Measurements from ENCODE around the gene CLEC20A. TPM values are rescaled to one million over a fixed set of nuclear protein-coding genes. Genes with fewer than 3 reads are reported as not detected.

CLEC20A gene
- polyA plus RNA-seq, 3 donors = not detected

DNA sequence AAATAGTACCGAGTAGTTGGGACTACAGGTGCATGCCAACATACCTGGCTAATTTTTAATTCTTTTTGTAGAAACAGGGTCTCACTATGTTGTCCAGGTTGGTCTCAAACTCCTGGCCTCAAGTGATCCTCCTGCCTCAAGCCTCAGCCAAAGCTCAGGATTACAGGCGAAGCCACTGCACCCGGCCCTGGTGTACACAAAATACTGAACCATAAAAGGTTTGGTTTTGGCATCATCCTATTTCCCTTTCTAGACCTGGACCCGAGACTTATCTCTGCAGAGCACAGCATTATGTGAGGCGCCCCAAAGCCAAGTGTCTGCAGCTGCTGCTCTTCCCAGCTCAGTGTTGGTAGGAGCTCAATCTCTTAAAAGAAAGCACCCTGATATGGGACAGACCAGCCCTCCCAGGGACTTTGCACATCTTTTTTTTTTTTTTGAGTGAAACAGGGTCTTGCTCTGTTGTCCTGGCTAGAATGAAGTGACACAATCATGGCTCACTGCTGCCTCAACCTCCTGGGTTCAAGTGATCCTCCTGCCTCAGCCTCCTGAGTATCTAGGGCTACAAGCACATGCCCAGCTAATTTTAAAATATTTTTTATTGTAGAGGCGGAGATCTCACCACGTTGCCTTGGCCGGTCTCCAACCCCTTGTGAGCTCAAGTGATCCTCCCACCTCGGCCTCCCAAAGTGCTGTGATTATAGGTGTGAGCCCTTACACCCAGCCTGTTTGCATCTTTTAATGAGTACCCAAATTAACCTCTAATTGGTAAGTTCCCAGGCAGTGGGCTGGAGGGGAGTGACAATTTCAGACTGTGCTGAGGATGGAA is 36.6 kb upstream of the CLEC20A start:
- H3K27ac ChIP-seq (ENCODE audit: low read depth in 1 of 2, low read length in 2 of 2) = no peak overlapping the region
- intact Hi-C loops (cut with micrococcal nuclease) = loop anchor here in 1 of 2 donors (5.0 to 10.0 kb wide), 2 partner anchors 469 to 841 kb away; no protein-coding TSS in a partner anchor
- Mint-ChIP-seq H3K4me3 (no peak overlapping the region), H3K9me3 (peaks cover 0 to 2% (median 0%) of the 10 kb centered on the region in 7 donors), H3K36me3 (no peaks in the 10 kb centered on the region), H3K27ac (no peak overlapping the region), H3K27me3 (ENCODE audit: low read depth in 3 of 3) (peaks cover 0 to 3% (median 0%) of the 10 kb centered on the region in 3 donors), H3K4me1 (peaks cover 8% of the 10 kb centered on the region)
- 100% methylated on average over 4 of the region's 9 CpGs for WGBS (ENCODE audit: insufficient coverage)
- no peak overlapping the region for H2AFZ ChIP-seq (ENCODE audit: insufficient read depth, low read depth, low read length, poor library complexity, severe bottlenecking)
- no peak overlapping the region for H3K4me2 ChIP-seq (replicated peaks; ENCODE audit: extremely low read depth, low read length, poor library complexity, severe bottlenecking)
- no peaks in the 10 kb centered on the region for H3K27me3 ChIP-seq (ENCODE audit: control insufficient read depth in 2 of 2, insufficient read depth in 2 of 2, low read length in 2 of 2)
- H3K9ac ChIP-seq (ENCODE audit: insufficient read depth, low read length, poor library complexity, severe bottlenecking) = no peak overlapping the region
- H3K4me3 ChIP-seq (replicated peaks in 1 of 3; ENCODE audit: low read depth in 2 of 3, low read length in 3 of 3) = no peak overlapping the region
- H3K9me3 ChIP-seq (replicated peaks in 1 of 2; ENCODE audit: control insufficient read depth in 1 of 2, insufficient read depth in 1 of 2, low read length in 2 of 2) = no peaks in the 10 kb centered on the region
- H4K20me1 ChIP-seq (ENCODE audit: insufficient read depth, low read length) = no peaks in the 10 kb centered on the region
- H3K36me3 ChIP-seq (replicated peaks in 1 of 2; ENCODE audit: control insufficient read depth in 1 of 2, insufficient read depth in 2 of 2, low read length in 2 of 2) = no peaks in the 10 kb centered on the region
- H3K4me1 ChIP-seq (ENCODE audit: control insufficient read depth in 1 of 2, insufficient read depth in 2 of 2, low read length in 2 of 2) = peaks cover 0 to 3% of the 10 kb centered on the region in 2 donors
- no peaks in the 10 kb centered on the region for H3K79me2 ChIP-seq (ENCODE audit: insufficient read depth, low read length)
- DNase-seq = no peak
- TF ChIP-seq, protein P1, sequence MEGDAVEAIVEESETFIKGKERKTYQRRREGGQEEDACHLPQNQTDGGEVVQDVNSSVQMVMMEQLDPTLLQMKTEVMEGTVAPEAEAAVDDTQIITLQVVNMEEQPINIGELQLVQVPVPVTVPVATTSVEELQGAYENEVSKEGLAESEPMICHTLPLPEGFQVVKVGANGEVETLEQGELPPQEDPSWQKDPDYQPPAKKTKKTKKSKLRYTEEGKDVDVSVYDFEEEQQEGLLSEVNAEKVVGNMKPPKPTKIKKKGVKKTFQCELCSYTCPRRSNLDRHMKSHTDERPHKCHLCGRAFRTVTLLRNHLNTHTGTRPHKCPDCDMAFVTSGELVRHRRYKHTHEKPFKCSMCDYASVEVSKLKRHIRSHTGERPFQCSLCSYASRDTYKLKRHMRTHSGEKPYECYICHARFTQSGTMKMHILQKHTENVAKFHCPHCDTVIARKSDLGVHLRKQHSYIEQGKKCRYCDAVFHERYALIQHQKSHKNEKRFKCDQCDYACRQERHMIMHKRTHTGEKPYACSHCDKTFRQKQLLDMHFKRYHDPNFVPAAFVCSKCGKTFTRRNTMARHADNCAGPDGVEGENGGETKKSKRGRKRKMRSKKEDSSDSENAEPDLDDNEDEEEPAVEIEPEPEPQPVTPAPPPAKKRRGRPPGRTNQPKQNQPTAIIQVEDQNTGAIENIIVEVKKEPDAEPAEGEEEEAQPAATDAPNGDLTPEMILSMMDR (IDR thresholded peaks at IDR 0.05) = no peak

DNA sequence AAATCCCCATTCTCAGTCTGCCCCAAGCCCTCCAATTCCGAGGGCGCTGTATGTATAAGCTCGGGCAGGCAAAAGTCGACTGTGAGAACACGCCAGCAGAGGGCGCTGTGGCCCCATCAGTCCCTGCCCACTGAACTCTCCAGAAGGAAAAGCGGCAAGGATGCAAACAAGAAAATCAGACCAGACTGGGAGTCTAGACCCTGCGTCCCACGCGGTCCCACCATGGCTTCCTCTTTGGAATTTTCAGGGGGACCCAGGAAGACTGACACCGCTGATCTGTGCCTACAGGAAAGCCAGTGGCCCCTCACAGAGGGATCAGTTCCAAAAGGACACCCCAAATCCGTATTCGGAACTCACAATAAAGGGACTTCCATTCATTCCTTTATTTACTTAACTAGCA is 35.6 kb upstream of the CLEC20A start:
- no peaks in the 10 kb centered on the region for H3K9me3 ChIP-seq (replicated peaks in 1 of 2; ENCODE audit: control insufficient read depth in 1 of 2, insufficient read depth in 1 of 2, low read length in 2 of 2)
- H3K4me1 Mint-ChIP-seq = peaks cover 8% of the 10 kb centered on the region
- DNase-seq = peak; percentile 61 to 78 (median 74)
- no peak overlapping the region for H3K27ac Mint-ChIP-seq
- no peaks in the 10 kb centered on the region for H3K79me2 ChIP-seq (ENCODE audit: insufficient read depth, low read length)
- intact Hi-C loops (cut with micrococcal nuclease) = loop anchor here in 1 of 2 donors (5.0 to 10.0 kb wide), 2 partner anchors 470 to 842 kb away; no protein-coding TSS in a partner anchor
- no peak overlapping the region for H3K27ac ChIP-seq (ENCODE audit: low read depth in 1 of 2, low read length in 2 of 2)
- H3K9me3 Mint-ChIP-seq = peaks cover 0 to 2% (median 0%) of the 10 kb centered on the region in 7 donors
- no peaks in the 10 kb centered on the region for H3K36me3 ChIP-seq (replicated peaks in 1 of 2; ENCODE audit: control insufficient read depth in 1 of 2, insufficient read depth in 2 of 2, low read length in 2 of 2)
- H2AFZ ChIP-seq (ENCODE audit: insufficient read depth, low read depth, low read length, poor library complexity, severe bottlenecking) = peak overlapping the region; percentile 61
- H3K4me2 ChIP-seq (replicated peaks; ENCODE audit: extremely low read depth, low read length, poor library complexity, severe bottlenecking) = peak overlapping the region; percentile 6
- peaks cover 0 to 3% (median 0%) of the 10 kb centered on the region in 3 donors for H3K27me3 Mint-ChIP-seq (ENCODE audit: low read depth in 3 of 3)
- peaks cover 0 to 3% of the 10 kb centered on the region in 2 donors for H3K4me1 ChIP-seq (ENCODE audit: control insufficient read depth in 1 of 2, insufficient read depth in 2 of 2, low read length in 2 of 2)
- H3K4me3 Mint-ChIP-seq = peak overlapping the region in 1 of 2 donors; percentile 31
- H3K4me3 ChIP-seq (replicated peaks in 1 of 3; ENCODE audit: low read depth in 2 of 3, low read length in 3 of 3) = no peak overlapping the region
- no peaks in the 10 kb centered on the region for H3K27me3 ChIP-seq (ENCODE audit: control insufficient read depth in 2 of 2, insufficient read depth in 2 of 2, low read length in 2 of 2)
- TF ChIP-seq, protein P1 (IDR thresholded peaks at IDR 0.05) = peak; percentile 93
- H3K36me3 Mint-ChIP-seq = no peaks in the 10 kb centered on the region
- H3K9ac ChIP-seq (ENCODE audit: insufficient read depth, low read length, poor library complexity, severe bottlenecking) = peak overlapping the region; percentile 0
- WGBS (ENCODE audit: insufficient coverage) = 3% methylated on average over 11 of the region's 13 CpGs
- no peaks in the 10 kb centered on the region for H4K20me1 ChIP-seq (ENCODE audit: insufficient read depth, low read length)

All from CD14-positive monocyte (primary cell).